Ishikawa (cell line): ENCODE measurements around the gene CRYGN.

Source experiments
- CEBPB ChIP-seq: IDR thresholded peaks from 2 replicates; pipeline ENCODE4 v1.6.1; 2012
- CREB1 ChIP-seq: IDR thresholded peaks from 2 replicates; pipeline ENCODE4 v1.6.1; 2012; ENCODE audit warnings: low read depth
- EGR1 ChIP-seq: IDR thresholded peaks from 2 replicates; pipeline ENCODE4 v1.6.1; 2012
- EP300 ChIP-seq: IDR thresholded peaks from 2 replicates; pipeline ENCODE4 v1.6.1; 2012; ENCODE audit warnings: borderline replicate concordance
- MAX ChIP-seq: IDR thresholded peaks from 2 replicates; pipeline ENCODE4 v1.6.1; 2012
- NFIC ChIP-seq: IDR thresholded peaks from 2 replicates; pipeline ENCODE4 v1.6.1; 2012
- RAD21 ChIP-seq: IDR thresholded peaks from 2 replicates; pipeline ENCODE4 v1.6.1; 2012; ENCODE audit warnings: low read depth
- REST ChIP-seq: IDR thresholded peaks from 2 replicates; pipeline ENCODE4 v1.6.1; 2012; ENCODE audit warnings: low read depth, mild to moderate bottlenecking
- TAF1 ChIP-seq: IDR thresholded peaks from 2 replicates; pipeline ENCODE4 v1.6.1; 2012; ENCODE audit warnings: low read depth, mild to moderate bottlenecking
- TEAD4 ChIP-seq: IDR thresholded peaks from 2 replicates; pipeline ENCODE4 v1.6.1; 2012
- YY1 ChIP-seq: IDR thresholded peaks from 2 replicates; pipeline ENCODE4 v1.6.1; 2012; ENCODE audit warnings: low read depth

- TF ChIP-seq YY1 (no peak), TAF1 (no peak), EP300 (no peak), RAD21 (no peak), CEBPB (no peak), NFIC (no peak), CREB1 (no peak), TEAD4 (no peak), REST (no peak), MAX (no peak), EGR1 (no peak)
Measured at GRCh38 chr7:151396328-151396970, 43.5 kb downstream of the CRYGN start.
